Uterus (tissue), 4 donors: ENCODE measurements around the gene RRAD. TPM values are rescaled to one million over a fixed set of nuclear protein-coding genes. Genes with fewer than 3 reads are reported as not detected.

ENCODE experiments used
- DNase-seq, 2 donors: peaks; one replicate each; pipeline ENCODE4 v3.0.0-alpha.2; 2019 to 2020
- H3K27ac ChIP-seq, 2 donors: fragments of 200-600 bp; sonication (generic); 1 replicate in 1 of 2; 2 replicates in 1 of 2; pipeline ENCODE4 v1.5.1; 2016 to 2018
- H3K27me3 ChIP-seq, 2 donors: fragments of 200-600 bp; sonication (generic); one replicate each; pipeline ENCODE4 v1.5.1; 2018 to 2019; ENCODE audit warnings: control low read depth in 1 of 2
- H3K36me3 ChIP-seq, 2 donors: fragments of 200-600 bp; sonication (generic); one replicate each; pipeline ENCODE4 v1.5.1; 2019; ENCODE audit warnings: control low read depth in 1 of 2
- H3K4me1 ChIP-seq, 2 donors: fragments of 200-600 bp; sonication (generic); one replicate each; pipeline ENCODE4 v1.5.1; 2018 to 2019; ENCODE audit warnings: control low read depth in 1 of 2
- H3K4me3 ChIP-seq, 2 donors: fragments of 200-600 bp; sonication (generic); 1 replicate in 1 of 2; 2 replicates in 1 of 2; pipeline ENCODE4 v1.5.1; 2018 to 2019; ENCODE audit warnings: mild to moderate bottlenecking in 1 of 2
- H3K9me3 ChIP-seq, 2 donors: fragments of 200-600 bp; sonication (generic); one replicate each; pipeline ENCODE4 v1.5.1; 2019; ENCODE audit warnings: control low read depth in 1 of 2
- CTCF ChIP-seq, 4 experiments: fragments of 200-600 bp in 2 of 4; fragments of 450-650 bp in 2 of 4; sonication (generic) in 2 of 4; IDR thresholded peaks; one replicate each; pipeline ENCODE4 v1.5.1; 2016 to 2019; ENCODE audit warnings: antibody characterized with exemption in 4 of 4, mild to moderate bottlenecking in 2 of 4, moderate library complexity in 1 of 4
- POLR2A ChIP-seq, 2 donors: fragments of 450-650 bp; IDR thresholded peaks; one replicate each; pipeline ENCODE4 v1.6.1; 2016; ENCODE audit warnings: antibody characterized with exemption in 2 of 2, mild to moderate bottlenecking in 1 of 2, moderate library complexity in 1 of 2
- intact Hi-C: fragments of 100-400 bp; cut with DNase I; formaldehyde crosslinking; loops from one replicate; pipeline ENCODE4 v1.15.1; 2023; ENCODE audit warnings: low total_unique reads
- total RNA-seq, 4 donors: library from RNA; depleted of rRNA in 3 of 4; stranded (reverse); fragments of >200 nt in 3 of 4; gene quantifications; one replicate each; pipeline versions ENCODE4 v1.1.0 to v1.2.4, GENCODE V29; 2014 to 2023
- donor health status: DM: yes; HTN: yes; CAD: no.

RRAD gene
- total RNA-seq, 4 donors from 2014 or later, result 7.5 to 32.8 (median 18.8) TPM

DNA sequence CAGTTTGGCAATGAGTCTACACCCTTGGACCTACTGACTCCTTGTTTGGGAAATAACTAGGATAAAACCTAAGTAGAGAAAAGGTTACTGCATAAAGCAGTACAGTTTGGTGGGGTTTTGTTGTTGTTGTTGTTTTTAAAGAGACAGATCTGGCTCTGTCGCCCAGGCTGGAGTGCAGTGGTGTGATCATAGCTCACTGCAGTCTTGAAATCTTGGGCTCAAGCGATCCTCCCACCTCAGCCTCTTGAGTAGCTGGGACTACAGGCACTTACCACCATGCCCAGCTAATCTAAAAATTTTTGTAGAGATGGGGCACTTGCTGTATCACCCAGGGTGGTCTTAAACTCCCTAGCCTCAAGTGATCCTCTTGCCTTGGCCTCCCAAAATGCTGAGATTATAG, 43.8 kb downstream of the RRAD start:
- peak overlapping the region in 1 of 2 donors; percentile 78 for H3K27ac ChIP-seq
- peaks cover 0 to 5% of the 10 kb centered on the region in 2 donors for H3K4me1 ChIP-seq
- no peaks in the 10 kb centered on the region for H3K27me3 ChIP-seq
- DNase-seq, result peak in 1 of 2 donors; percentile 14
- TF ChIP-seq CTCF (IDR thresholded peaks at IDR 0.05) (no peak), POLR2A (IDR thresholded peaks at IDR 0.05) (no peak)
- H3K4me3 ChIP-seq, result peak overlapping the region in 1 of 2 donors; percentile 59
- no peaks in the 10 kb centered on the region for H3K9me3 ChIP-seq
- no peaks in the 10 kb centered on the region for H3K36me3 ChIP-seq
- intact Hi-C loops, result no loop called here

DNA sequence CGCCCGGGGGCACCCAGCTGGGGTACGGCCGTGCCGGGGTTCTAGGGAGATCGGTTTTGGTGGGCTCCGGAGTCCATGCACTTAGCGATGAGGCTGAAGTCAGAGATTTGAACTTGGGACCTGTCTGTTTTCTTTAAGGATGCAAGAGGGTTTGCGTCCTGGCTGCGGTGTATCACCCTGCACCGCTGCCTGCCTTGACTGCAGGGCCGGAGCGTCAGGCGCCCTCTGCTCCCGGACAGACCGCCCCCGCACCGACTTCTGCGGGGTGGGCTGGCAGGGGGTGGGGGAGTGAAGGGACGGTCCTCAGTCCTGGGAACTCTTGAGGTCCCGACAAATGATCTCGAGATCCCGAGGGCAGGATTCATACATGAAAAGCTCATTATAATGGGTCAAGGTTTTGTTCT, 44.3 kb downstream of the RRAD start:
- peak overlapping the region; percentile 55 to 59 for H3K4me3 ChIP-seq
- no peaks in the 10 kb centered on the region for H3K9me3 ChIP-seq
- H3K36me3 ChIP-seq, result no peaks in the 10 kb centered on the region
- H3K27ac ChIP-seq, result peak overlapping the region; percentile 70 to 78
- H3K27me3 ChIP-seq, result no peaks in the 10 kb centered on the region
- DNase-seq, result no peak
- peaks cover 0 to 5% of the 10 kb centered on the region in 2 donors for H3K4me1 ChIP-seq
- no peak for TF ChIP-seq POLR2A (IDR thresholded peaks at IDR 0.05)
- TF ChIP-seq CTCF (IDR thresholded peaks at IDR 0.05), result no peak
- intact Hi-C loops, result no loop called here

- no peaks in the 10 kb centered on the region for H3K9me3 ChIP-seq
- H3K27ac ChIP-seq, result peak within 1 kb of the TSS; percentile 70 to 78
- no peaks in the 10 kb centered on the region for H3K27me3 ChIP-seq
- no peak for TF ChIP-seq CTCF (IDR thresholded peaks at IDR 0.05)
- TF ChIP-seq POLR2A (IDR thresholded peaks at IDR 0.05), result peak; percentile 27 to 77
- intact Hi-C loops, result no loop called here
- DNase-seq, result peak; percentile 91 to 96
- no peaks in the 10 kb centered on the region for H3K36me3 ChIP-seq
- peak within 1 kb of the TSS; percentile 55 to 59 for H3K4me3 ChIP-seq
- peaks cover 0 to 5% of the 10 kb centered on the region in 2 donors for H3K4me1 ChIP-seq
Observed at GRCh38 chr16:66880288-66881013, 44.9 kb downstream of the RRAD start, which contains the start of gene PDP2. Gene PDP2 (plus strand): TSS chr16:66880515. CDS start chr16:66884285, 3,770 bp downstream.

DNA sequence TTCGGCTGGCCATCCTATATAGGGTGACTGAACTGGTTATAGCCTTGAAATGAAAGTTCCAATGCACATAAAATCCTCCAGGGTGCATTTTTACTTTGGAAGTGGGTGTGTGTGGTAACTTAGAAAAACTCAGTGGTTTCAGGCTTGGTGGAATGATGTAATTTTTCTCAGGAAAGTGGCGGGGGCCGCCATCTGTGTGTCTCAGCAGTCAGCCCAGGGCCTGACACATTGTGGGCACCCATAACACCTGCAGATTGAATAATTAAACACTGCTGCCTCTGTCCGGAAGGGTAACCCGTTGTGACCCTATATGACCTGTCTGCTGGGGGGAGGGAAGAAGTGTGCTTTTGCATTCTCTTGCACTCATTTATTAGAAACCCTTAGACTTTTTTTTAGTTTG, 47.3 kb downstream of the RRAD start:
- no peak for TF ChIP-seq CTCF (IDR thresholded peaks at IDR 0.05)
- TF ChIP-seq POLR2A (IDR thresholded peaks at IDR 0.05), result no peak
- intact Hi-C loops, result no loop called here
- peaks cover 0 to 5% of the 10 kb centered on the region in 2 donors for H3K4me1 ChIP-seq
- no peak for DNase-seq
- H3K27ac ChIP-seq, result no peak overlapping the region
- no peaks in the 10 kb centered on the region for H3K36me3 ChIP-seq
- no peaks in the 10 kb centered on the region for H3K9me3 ChIP-seq
- H3K4me3 ChIP-seq, result no peak overlapping the region
- no peaks in the 10 kb centered on the region for H3K27me3 ChIP-seq

DNA sequence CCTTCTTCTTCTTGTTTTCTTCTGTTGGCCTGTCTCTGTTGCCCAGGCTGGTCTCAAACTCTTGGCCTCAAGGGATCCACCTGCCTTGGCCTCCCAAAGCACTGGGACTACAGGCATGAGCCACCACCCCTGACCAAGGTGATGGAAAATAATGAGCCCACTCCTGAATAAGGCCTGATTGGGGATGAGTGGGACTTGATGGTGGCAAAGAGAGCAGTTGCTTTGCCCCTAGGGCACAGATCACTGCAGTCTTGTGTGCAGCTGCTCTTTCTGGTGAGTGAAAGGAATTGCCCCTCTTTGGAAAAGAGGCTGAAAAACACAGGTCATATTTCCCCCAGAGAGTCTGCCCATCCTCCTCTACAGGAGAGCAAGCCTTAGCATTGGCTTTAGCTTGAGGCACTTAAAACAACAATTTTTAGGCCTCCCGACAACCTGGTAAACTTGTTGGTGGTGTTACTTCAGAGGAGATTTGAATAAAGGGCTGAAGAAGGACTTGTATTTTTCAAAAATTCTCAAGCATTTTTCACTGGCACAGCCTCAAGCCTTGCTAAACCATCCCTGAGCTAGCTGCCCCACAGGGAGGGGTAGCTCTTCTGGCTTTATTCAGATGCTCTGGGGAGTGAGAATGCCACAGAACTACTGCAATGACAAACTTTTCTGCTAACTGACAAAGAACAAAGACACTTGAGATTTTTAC, 51.1 kb downstream of the RRAD start:
- H3K4me3 ChIP-seq, result no peak overlapping the region
- peak overlapping the region; percentile 68 to 72 for H3K27ac ChIP-seq
- no peak for TF ChIP-seq POLR2A (IDR thresholded peaks at IDR 0.05)
- no peak for TF ChIP-seq CTCF (IDR thresholded peaks at IDR 0.05)
- no peaks in the 10 kb centered on the region for H3K9me3 ChIP-seq
- intact Hi-C loops, result no loop called here
- DNase-seq, result no peak
- H3K36me3 ChIP-seq, result no peaks in the 10 kb centered on the region
- H3K4me1 ChIP-seq, result peaks cover 0 to 4% of the 10 kb centered on the region in 2 donors
- H3K27me3 ChIP-seq, result no peaks in the 10 kb centered on the region
